H9 (cell line): Measurements from ENCODE around the gene IFNL3. TPM values are rescaled to one million over a fixed set of nuclear protein-coding genes. Genes with fewer than 3 reads are reported as not detected.

ENCODE experiments used
- DNase-seq: peaks from one replicate; pipeline ENCODE4 v3.0.0-alpha.2; 2017
- H2AFZ ChIP-seq: one replicate; pipeline ENCODE4 v1.6.1; 2013; ENCODE audit warnings: mild to moderate bottlenecking, low read length, control low read depth, moderate library complexity
- H2AK5ac ChIP-seq: 2 replicates; pipeline ENCODE4 v1.6.1; 2013; ENCODE audit warnings: low read length, control low read depth, mixed read lengths; ENCODE audit not compliant: insufficient read length
- H2BK120ac ChIP-seq: one replicate; pipeline ENCODE4 v1.6.1; 2013; ENCODE audit warnings: low read depth, mild to moderate bottlenecking, low read length, control low read depth, inconsistent platforms; ENCODE audit not compliant: poor library complexity, severe bottlenecking
- H2BK12ac ChIP-seq: 2 replicates; pipeline ENCODE4 v1.6.1; 2013; ENCODE audit warnings: low read length, control low read depth, mixed read lengths, low read depth; ENCODE audit not compliant: insufficient read length
- H2BK15ac ChIP-seq: 2 replicates; pipeline ENCODE4 v1.6.1; 2013; ENCODE audit warnings: low read depth, low read length, control low read depth
- H2BK20ac ChIP-seq: one replicate; pipeline ENCODE4 v1.6.1; 2013; ENCODE audit warnings: low read depth, mild to moderate bottlenecking, low read length, control low read depth, inconsistent platforms; ENCODE audit not compliant: poor library complexity, severe bottlenecking
- H2BK5ac ChIP-seq: 2 replicates; pipeline ENCODE4 v1.6.1; 2013; ENCODE audit warnings: low read length, control low read depth, mixed read lengths; ENCODE audit not compliant: insufficient read length
- H3K14ac ChIP-seq: 2 replicates; pipeline ENCODE4 v1.6.1; 2013; ENCODE audit warnings: low read length, control low read depth; ENCODE audit not compliant: insufficient read depth
- H3K18ac ChIP-seq: 2 replicates; pipeline ENCODE4 v1.6.1; 2013; ENCODE audit warnings: low read depth, mild to moderate bottlenecking, mixed read lengths, low read length, control low read depth; ENCODE audit not compliant: insufficient read length
- H3K23ac ChIP-seq: 2 replicates; pipeline ENCODE4 v1.6.1; 2013; ENCODE audit warnings: low read length, control low read depth, mixed read lengths, low read depth; ENCODE audit not compliant: insufficient read length
- H3K23me2 ChIP-seq: 2 replicates; pipeline ENCODE4 v1.6.1; 2013; ENCODE audit warnings: low read depth, mild to moderate bottlenecking, mixed read lengths, low read length, control low read depth; ENCODE audit not compliant: insufficient read length, poor library complexity, severe bottlenecking
- H3K27ac ChIP-seq: 2 replicates; pipeline ENCODE4 v1.5.1; 2013; ENCODE audit warnings: low read length, control low read depth, mixed read lengths, low read depth; ENCODE audit not compliant: insufficient read length
- H3K27me3 ChIP-seq: 2 replicates; pipeline ENCODE4 v1.6.1; 2013; ENCODE audit warnings: low read length, control low read depth, inconsistent platforms; ENCODE audit not compliant: insufficient read depth
- H3K4ac ChIP-seq: 2 replicates; pipeline ENCODE4 v1.6.1; 2013; ENCODE audit warnings: low read depth, mild to moderate bottlenecking, control low read depth, inconsistent platforms, low read length, moderate library complexity
- H3K4me1 ChIP-seq: 2 replicates; pipeline ENCODE4 v1.6.1; 2013; ENCODE audit warnings: low read length, control low read depth, inconsistent platforms; ENCODE audit not compliant: insufficient read depth
- H3K4me2 ChIP-seq: 2 replicates; pipeline ENCODE4 v1.6.1; 2013; ENCODE audit warnings: low read length, control low read depth, mixed read lengths; ENCODE audit not compliant: insufficient read length, insufficient read depth
- H3K56ac ChIP-seq: 2 replicates; pipeline ENCODE4 v1.6.1; 2013; ENCODE audit warnings: low read depth, mild to moderate bottlenecking, mixed read lengths, low read length, control low read depth; ENCODE audit not compliant: insufficient read length
- H3K79me1 ChIP-seq: 2 replicates; pipeline ENCODE4 v1.6.1; 2013; ENCODE audit warnings: low read depth, mild to moderate bottlenecking, moderate library complexity, low read length, control low read depth, inconsistent platforms; ENCODE audit not compliant: insufficient read depth, poor library complexity, severe bottlenecking
- H3K79me2 ChIP-seq: 2 replicates; pipeline ENCODE4 v1.6.1; 2013; ENCODE audit warnings: low read length, control low read depth, inconsistent platforms; ENCODE audit not compliant: insufficient read depth
- H3K9ac ChIP-seq: 2 replicates; pipeline ENCODE4 v1.6.1; 2013; ENCODE audit warnings: low read length, control low read depth, mixed read lengths; ENCODE audit not compliant: insufficient read length; ENCODE audit errors: extremely low read depth
- H3K9me3 ChIP-seq: one replicate; pipeline ENCODE4 v1.6.1; 2013; ENCODE audit warnings: low read depth, low read length, inconsistent platforms; ENCODE audit not compliant: control insufficient read depth
- H3T11ph ChIP-seq: one replicate; pipeline ENCODE4 v1.6.1; 2013; ENCODE audit warnings: mild to moderate bottlenecking, low read length, control low read depth, inconsistent platforms
- H4K20me1 ChIP-seq: one replicate; pipeline ENCODE4 v1.6.1; 2013; ENCODE audit not compliant: control insufficient read depth, insufficient read length, insufficient read depth
- H4K5ac ChIP-seq: 2 replicates; pipeline ENCODE4 v1.6.1; 2013; ENCODE audit warnings: low read depth, mild to moderate bottlenecking, mixed read lengths, low read length, control low read depth; ENCODE audit not compliant: insufficient read length
- H4K8ac ChIP-seq: replicated peaks from 2 replicates; pipeline ENCODE4 v1.6.1; 2013; ENCODE audit warnings: low read length, control low read depth, mixed read lengths, low read depth; ENCODE audit not compliant: insufficient read length
- H4K91ac ChIP-seq: 2 replicates; pipeline ENCODE4 v1.6.1; 2013; ENCODE audit warnings: low read depth, mild to moderate bottlenecking, moderate library complexity, mixed read lengths, low read length, control low read depth; ENCODE audit not compliant: insufficient read length
- H3K27ac Mint-ChIP-seq, 3 experiments: 2 replicates in 2 of 3; 3 replicates in 1 of 3; pipeline ENCODE4 v1.8.0; 2020 to 2021; ENCODE audit warnings: mixed read lengths in 3 of 3, mild to moderate bottlenecking in 1 of 3, moderate library complexity in 1 of 3
- H3K27me3 Mint-ChIP-seq: 2 replicates; pipeline ENCODE4 v1.8.0; 2021; ENCODE audit warnings: low read depth, mild to moderate bottlenecking, moderate library complexity, mixed read lengths
- H3K36me3 Mint-ChIP-seq, 3 experiments: 2 replicates in 2 of 3; 3 replicates in 1 of 3; pipeline ENCODE4 v1.8.0; 2020 to 2021; ENCODE audit warnings: low read depth in 3 of 3, mixed read lengths in 3 of 3; ENCODE audit not compliant: insufficient read depth in 1 of 3
- H3K4me1 Mint-ChIP-seq, 2 experiments: 2 replicates each; pipeline ENCODE4 v1.8.0; 2020; ENCODE audit warnings: mixed read lengths in 2 of 2
- H3K4me3 Mint-ChIP-seq, 2 experiments: 2 replicates in 1 of 2; 3 replicates in 1 of 2; pipeline ENCODE4 v1.8.0; 2020 to 2021; ENCODE audit warnings: mild to moderate bottlenecking in 2 of 2, mixed read lengths in 2 of 2, moderate library complexity in 1 of 2
- H3K9me3 Mint-ChIP-seq, 2 experiments: 2 replicates in 1 of 2; 3 replicates in 1 of 2; pipeline ENCODE4 v1.8.0; 2020; ENCODE audit warnings: mild to moderate bottlenecking in 2 of 2, mixed read lengths in 2 of 2, moderate library complexity in 1 of 2
- WGBS: extraction: QIAGEN DNeasy Blood & Tissue Kit; methylation state at CpG from one replicate; pipeline ENCODE4 v1.1.7; 2013; ENCODE audit warnings: missing lambda C conversion rate, low lambda C conversion rate, mixed read lengths; ENCODE audit not compliant: insufficient read length; ENCODE audit errors: extremely low coverage; 5-methylcytosine and 5-hydroxymethylcytosine counted together
- total RNA-seq: library from RNA; stranded (reverse); gene quantifications from 2 replicates; pipeline ENCODE4 v1.2.1, GENCODE V29; 2021
- TF ChIP-seq, protein P1 (sequence below): fragments of 200-600 bp; sonication (generic); conservative IDR thresholded peaks from 3 replicates; pipeline ENCODE4 v1.8.0; 2021; ENCODE audit warnings: antibody characterized with exemption, mild to moderate bottlenecking

Gene IFNL3
- total RNA-seq, 1 experiment from 2014 or later, result not detected

GRCh38 chr19:39252458-39252857, 7.7 kb upstream of the IFNL3 start:
- Histone ChIP-seq H2BK20ac (no peak overlapping the region), H2BK5ac (no peak overlapping the region), H3K9ac (no peak overlapping the region), H3T11ph (no peak overlapping the region), H3K18ac (no peak overlapping the region), H3K4me1 (no peaks in the 10 kb centered on the region), H4K20me1 (no peaks in the 10 kb centered on the region), H2BK12ac (no peak overlapping the region), H3K4me2 (no peak overlapping the region), H3K27me3 (peaks cover 28% of the 10 kb centered on the region; the same call in 1 of the 2 replicates), H4K8ac (no peak overlapping the region), H3K27ac (no peak overlapping the region), H3K56ac (no peak overlapping the region), H3K79me1 (no peaks in the 10 kb centered on the region), H3K23me2 (peaks cover 5% of the 10 kb centered on the region), H2AK5ac (no peak overlapping the region), H2BK15ac (no peak overlapping the region), H3K23ac (no peak overlapping the region), H3K79me2 (no peaks in the 10 kb centered on the region), H2BK120ac (no peak overlapping the region), H4K5ac (no peak overlapping the region), H3K14ac (no peak overlapping the region), H2AFZ (no peak overlapping the region), H3K4ac (no peak overlapping the region), H3K9me3 (no peaks in the 10 kb centered on the region), H4K91ac (no peak overlapping the region)
- Mint-ChIP-seq H3K4me1 (peaks cover 0 to 2% of the 10 kb centered on the region in 2 experiments; a peak in 1 of 4 replicates), H3K27ac (no peak overlapping the region), H3K27me3 (peaks cover 95% of the 10 kb centered on the region), H3K36me3 (no peaks in the 10 kb centered on the region), H3K4me3 (no peak overlapping the region), H3K9me3 (no peaks in the 10 kb centered on the region)
- TF ChIP-seq, protein P1, sequence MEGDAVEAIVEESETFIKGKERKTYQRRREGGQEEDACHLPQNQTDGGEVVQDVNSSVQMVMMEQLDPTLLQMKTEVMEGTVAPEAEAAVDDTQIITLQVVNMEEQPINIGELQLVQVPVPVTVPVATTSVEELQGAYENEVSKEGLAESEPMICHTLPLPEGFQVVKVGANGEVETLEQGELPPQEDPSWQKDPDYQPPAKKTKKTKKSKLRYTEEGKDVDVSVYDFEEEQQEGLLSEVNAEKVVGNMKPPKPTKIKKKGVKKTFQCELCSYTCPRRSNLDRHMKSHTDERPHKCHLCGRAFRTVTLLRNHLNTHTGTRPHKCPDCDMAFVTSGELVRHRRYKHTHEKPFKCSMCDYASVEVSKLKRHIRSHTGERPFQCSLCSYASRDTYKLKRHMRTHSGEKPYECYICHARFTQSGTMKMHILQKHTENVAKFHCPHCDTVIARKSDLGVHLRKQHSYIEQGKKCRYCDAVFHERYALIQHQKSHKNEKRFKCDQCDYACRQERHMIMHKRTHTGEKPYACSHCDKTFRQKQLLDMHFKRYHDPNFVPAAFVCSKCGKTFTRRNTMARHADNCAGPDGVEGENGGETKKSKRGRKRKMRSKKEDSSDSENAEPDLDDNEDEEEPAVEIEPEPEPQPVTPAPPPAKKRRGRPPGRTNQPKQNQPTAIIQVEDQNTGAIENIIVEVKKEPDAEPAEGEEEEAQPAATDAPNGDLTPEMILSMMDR, result no peak
- WGBS, result no CpG with 5 or more reads among the region's 3 CpGs
- DNase-seq, result no peak
